Measurements from ENCODE around the gene RCC1.
"Not testable (repeated sequence)": the region's sequence is repeated elsewhere in the genome, so short reads cannot be mapped to it uniquely, and the experiment has no call there.

Gene RCC1, protein sequence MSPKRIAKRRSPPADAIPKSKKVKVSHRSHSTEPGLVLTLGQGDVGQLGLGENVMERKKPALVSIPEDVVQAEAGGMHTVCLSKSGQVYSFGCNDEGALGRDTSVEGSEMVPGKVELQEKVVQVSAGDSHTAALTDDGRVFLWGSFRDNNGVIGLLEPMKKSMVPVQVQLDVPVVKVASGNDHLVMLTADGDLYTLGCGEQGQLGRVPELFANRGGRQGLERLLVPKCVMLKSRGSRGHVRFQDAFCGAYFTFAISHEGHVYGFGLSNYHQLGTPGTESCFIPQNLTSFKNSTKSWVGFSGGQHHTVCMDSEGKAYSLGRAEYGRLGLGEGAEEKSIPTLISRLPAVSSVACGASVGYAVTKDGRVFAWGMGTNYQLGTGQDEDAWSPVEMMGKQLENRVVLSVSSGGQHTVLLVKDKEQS

DNA sequence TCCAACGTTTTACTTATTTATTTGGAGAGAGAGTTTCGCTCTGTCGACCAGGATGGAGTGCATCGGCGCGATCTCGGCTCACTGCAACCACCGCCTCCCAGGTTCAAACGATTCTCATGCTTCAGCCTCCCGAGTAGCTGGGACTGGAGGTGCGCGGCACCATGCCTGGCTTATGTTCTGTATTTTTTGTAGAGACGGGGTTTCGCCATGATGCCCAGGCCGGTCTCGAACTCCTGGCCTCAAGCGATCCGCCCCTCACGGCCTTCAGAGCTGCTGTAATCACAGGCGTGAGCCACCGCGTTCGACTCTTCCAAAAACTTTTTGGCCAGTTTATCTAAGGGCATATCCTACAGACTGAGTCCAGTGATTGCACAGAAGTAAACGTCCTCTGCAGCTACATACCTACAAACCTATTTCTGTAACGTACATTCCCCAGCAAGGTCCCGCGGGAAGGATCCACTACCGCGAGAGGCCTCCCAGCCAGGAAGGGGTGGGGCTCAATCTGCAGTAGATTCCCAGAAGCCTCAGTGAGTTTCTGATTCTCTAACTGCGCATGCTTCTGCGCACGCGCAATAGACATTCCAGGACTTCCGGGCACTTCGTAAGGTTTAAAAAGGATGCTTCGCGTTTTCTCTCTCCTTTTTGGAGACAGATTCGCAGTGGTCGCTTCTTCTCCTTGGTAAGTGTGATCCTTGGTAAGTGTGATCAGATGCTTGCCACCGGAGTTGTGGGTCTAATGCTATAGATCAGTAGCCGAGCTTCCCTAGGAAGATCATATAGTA, at the start of gene RCC1:
TSS of gene RCC1 (plus strand) at position 638 of the 782 bp plus-strand sequence. CDS start 23,824 bp downstream, outside the sequence.
- peak; percentile 98 for DNase-seq (ENCODE audit: low read depth)

DNA sequence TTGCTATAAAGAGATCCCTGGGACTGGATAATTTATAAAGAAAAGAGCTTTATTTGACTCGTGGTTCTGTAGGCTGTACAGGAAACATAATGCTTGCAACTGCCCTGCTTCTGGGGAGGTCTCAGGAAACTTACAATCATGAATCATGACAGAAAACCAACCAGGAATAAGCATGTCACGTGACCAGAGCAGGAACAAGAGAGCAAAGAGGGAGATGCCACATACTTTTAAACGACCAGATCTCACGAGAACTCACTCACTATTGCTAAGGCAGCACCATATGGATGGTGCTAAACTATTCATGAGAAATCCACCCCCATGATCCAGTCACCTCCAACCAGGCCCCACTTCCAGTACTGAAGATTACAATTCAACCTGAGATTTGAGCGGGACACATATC, 49.8 kb upstream of the RCC1 start:
- peak; percentile 89 for DNase-seq (ENCODE audit: low read depth)

DNA sequence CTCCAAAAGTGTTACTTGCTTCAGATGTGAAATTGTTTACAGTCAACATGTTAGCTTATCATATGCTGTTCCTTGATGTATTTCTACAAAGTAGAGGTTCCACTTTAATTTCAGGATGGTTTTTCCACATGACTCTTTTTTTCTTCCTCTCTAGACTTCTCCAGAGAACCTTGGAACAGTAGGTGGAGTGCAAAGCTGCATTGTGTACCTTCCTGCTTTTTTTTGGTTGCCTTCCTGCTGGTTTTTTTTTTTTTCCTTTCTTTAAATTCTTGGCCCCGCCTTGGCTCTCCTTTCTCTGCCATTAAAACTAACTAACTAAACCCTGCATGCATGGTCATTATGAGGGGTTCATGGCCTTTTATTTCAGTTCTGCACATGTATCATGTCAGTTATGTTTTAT, 48.2 kb upstream of the RCC1 start:
- DNase-seq (ENCODE audit: low read depth) = no peak

DNA sequence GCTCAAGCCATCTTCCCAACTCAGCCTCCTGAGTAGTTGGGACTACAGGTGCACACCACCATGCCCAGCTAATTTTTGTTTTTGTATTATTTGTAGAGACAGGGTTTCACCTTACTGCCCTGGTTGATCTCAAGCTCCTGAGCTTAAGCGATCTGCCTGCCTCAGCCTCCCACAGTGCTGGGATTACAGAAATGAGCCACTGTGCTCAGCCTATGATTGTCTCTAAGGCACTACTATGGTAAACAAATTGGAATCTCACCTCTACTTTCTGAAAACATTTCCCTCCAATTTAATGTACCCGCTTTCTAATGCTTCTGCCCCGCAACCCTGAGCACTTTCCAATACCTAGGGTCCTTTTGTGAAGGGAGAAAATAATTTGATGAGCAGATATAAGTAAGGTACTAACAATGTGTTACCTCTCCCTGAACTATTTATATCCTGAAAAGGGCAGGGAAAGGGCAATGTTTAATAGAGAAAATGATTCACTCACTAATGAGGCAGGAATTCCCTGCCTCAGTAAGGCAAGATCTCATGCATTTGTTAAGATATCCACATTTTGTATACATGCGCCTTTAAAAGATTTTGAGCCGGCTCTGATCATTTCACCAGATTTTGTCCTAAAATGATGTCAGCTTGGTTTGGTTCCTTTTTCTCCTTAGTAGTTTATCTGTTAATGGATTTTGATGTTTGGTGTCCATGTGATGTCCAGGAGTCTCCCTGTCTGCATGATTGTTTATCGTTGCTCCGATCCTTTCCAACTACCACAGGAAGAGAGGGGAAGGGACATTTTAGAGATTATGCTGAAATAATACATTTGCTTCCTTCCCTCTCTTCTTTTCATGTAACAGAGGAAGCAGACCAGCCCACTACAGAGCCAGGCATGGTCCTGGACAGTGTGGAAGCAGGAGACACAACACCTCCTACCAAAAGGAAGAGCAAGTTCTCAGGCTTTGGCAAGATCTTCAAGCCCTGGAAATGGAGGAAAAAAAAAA, 47.3 kb upstream of the RCC1 start:
- DNase-seq (ENCODE audit: low read depth) = no peak

DNA sequence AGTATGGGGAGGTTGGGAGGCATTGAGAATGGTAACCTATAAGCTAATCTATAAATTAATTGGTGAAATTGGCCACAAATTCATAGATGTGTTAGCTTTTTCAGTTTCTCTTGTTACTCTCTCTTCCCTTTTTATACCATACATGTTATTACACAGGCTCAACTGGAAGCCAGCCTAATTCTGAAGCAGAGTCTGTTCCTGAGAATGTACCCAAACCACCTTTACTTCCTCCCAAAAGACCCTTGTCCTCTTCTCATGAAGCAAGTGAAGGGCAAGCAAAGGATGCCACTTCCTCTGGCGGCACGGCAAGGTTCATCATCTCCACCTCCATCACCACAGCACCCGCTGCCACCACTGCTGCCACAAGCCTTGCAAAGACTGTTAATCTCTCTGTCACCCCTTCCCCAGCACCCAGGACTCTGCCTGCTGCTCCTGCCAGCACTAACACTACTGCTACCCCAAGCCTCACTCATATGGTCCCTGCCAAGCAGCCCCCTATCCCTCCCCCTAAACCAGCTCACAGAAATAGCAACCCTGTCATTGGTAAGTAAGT, 39.5 kb upstream of the RCC1 start:
- no peak for DNase-seq (ENCODE audit: low read depth)

DNA sequence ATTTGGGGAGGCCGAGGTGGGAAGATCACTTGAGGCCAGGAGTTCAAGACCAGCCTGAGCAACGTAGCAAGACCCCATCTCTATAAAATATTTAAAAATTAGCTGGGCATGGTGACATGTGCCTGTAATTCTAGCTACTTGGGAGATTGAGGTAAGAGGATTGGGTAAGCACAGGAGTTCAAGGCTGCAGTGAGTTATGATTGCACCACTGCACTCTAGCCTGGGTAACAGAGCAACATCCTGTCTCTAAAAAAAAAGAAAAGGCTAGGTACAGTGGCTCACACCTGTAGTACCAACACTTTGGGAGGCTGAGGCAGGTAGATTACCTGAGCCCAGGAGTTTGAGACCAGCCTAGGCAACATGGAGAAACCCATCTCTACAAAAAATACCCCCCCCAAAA, 35.7 kb upstream of the RCC1 start:
- peak; percentile 23 for DNase-seq (ENCODE audit: low read depth)

DNA sequence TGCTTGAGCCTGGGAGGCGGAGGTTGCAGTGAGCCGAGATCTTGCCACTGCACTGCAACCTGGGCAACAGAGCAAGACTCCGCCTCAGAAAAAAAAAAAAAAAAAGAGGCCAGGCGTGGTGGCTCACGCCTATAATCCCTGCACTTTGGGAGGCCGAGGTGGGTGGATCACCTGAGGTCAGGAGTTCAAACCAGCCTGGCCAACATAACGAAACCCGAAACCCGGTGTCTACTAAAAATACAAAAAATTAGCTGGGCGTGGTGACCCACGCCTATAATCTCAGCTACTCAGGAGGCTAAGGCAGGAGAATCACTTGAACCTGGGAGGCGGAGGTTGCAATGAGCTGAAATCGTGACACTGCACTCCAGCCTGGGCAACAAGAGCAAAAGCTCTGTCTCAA, 26.3 kb upstream of the RCC1 start:
- not testable (repeated sequence) for DNase-seq (ENCODE audit: low read depth)

DNA sequence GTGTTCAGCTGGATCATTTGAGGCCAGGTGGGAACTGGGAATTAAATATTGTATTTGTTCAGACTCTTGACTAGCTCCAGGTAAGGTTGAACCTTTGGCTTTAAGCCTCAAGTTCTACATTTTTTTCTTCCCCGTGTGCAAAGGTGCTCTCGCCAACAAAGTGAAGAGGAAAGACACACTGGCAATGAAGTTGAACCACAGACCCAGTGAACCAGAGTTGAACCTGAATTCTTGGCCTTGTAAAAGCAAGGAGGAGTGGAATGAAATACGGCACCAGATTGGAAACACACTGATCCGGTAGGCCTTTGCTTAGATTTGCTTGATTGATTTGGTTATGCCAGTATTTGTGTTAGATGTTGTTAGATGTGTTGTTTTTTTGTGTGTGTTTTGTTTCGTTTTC, 25.5 kb upstream of the RCC1 start:
- DNase-seq (ENCODE audit: low read depth) = no peak

DNA sequence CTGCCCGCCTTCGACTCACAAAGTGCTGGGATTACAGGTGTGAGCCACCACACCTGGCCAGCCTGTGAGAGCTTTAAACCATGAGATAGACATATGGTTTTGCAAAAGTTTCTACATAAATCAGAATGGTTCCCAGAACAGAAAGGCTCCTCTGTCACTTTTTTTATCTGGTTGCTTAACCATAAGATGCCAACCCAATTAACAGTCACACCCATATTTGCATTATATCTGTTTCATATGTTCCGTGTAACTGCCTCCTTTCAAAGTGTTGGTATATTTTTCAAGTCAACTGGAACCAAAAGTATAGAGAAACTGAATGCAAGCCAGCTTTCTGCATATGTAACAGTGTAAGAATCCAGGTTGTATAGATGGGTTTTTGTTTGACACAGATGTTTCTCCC, 23.7 kb upstream of the RCC1 start:
- DNase-seq (ENCODE audit: low read depth) = no peak

DNA sequence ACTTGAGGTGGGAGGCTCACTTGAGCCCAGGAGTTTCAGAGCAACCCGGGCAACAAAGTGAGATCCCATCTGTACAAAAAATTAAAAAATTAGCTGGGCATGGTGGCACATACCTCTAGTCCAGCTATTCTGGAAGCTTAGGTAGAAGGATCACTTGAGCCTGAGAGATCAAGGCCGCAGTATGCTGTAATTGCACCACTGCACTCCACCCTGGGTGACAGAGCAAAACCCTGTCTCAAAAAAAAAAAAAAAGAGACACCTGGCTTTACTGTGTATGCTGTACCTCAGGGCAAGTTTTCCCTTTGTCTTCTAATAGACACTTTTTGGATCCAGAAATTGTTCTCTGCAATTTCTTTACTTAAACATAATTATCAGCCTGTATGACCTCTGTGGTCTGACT, 23.1 kb upstream of the RCC1 start:
- DNase-seq (ENCODE audit: low read depth) = no peak

DNA sequence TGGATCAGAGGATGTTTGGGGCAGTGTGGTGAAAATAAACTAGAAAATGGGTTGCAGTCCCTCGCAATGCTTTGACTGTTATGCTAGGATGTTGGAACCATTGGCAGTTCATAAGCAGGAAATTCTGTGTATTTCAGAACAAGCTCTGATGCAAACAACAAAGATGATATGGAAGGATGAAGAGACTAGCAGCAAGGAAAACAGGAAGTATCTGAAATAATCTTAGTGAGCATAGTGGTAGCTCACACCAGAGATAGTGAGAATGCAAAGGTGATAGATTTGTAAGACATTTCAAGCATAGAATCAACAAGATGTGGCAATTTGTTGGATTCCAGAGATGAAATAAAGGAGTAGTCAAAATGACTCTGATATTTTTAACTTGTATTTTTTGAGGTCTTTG, 11.1 kb upstream of the RCC1 start:
- no peak for DNase-seq (ENCODE audit: low read depth)

DNA sequence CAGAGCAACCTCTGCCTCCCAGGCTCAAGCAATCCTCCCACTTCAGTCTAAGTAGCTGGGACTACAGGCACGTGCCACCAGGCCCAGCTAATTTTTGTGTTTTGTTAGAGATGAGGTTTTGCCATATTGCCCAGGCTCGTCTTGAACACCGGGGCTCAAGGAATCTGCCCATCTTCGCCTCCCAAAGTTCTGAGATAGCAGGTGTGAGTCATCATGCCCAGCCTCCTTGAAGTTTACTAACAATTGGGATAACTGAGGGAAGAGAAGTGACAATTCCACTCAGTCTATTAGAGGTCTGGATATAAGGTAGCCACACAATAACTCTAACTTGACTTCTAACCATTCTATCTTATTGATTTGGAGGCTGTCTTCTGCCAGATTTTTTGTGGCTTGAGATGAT, 6.3 kb upstream of the RCC1 start:
- DNase-seq (ENCODE audit: low read depth) = no peak

DNA sequence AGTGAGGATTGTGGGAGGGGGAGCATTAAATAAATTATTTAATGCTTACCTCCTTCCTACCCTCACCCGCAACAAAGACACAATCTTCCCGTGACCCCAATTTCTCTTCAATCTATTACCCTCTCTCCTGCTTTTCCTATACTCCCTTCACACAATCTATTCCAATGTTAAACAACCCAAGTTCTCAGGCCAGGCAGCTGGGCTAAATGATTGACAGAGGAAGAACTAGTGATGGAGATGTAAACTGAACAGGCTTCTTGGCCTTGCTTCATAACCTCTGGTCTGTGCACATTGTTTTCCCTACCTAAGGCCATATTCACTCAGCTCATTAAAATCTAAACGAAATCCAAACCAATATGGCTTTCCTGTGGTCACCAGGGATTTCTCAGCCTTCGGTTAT, 3.9 kb upstream of the RCC1 start:
- DNase-seq (ENCODE audit: low read depth) = no peak

DNA sequence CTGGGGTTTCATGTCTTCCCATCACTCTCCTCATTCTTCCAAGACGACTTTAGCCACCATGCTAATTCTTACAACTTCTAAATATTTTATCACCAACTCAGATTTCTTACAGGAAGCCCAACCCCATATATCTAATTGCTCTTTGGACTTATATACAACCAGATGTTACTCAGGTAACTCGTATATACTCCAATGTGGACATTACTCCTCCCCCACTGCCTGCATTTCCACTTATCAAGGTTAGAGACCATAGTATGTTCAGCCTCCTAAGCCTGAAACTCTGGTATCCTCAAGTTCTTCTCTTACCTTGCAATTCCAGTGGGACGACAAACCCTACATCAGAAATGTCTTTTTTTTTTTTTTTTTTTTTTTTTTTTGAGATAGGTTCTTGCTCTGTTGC, 2.7 kb upstream of the RCC1 start:
- no peak for DNase-seq (ENCODE audit: low read depth)

DNA sequence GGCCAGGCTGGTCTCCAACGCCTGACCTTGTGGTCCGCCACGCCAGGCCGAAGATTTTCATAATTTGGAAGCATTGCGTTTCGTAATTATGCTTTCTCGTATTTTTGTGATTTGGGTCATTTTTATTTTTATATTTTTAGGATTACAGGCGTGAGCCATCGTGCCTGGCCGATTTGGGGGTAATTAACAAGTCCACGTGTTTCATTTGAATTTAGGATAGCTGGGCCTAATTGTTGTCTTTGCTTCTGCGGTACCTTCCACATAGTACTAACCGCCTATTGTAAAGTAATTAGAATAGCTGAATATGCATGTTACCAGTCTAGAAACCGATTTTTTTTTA, 1.0 kb downstream of the RCC1 start:
- DNase-seq (ENCODE audit: low read depth) = no peak

DNA sequence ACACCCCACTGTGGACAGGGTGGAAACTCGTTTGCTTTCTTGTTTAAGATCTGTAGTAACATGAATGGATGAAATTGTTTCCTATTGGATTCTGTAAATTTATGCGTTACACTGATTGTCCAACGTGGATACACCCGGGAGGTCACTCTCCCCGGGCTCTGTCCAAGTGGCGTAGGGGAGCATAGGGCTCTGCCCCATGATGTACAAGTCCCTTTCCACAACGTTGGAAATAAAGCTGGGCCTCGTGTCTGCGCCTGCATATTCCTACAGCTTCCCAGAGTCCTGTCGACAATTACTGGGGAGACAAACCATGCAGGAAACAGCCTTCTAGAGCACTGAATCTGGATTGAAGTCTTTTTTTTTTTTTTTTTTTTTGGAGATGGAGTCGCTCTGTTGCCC, 1.4 kb downstream of the RCC1 start:
- DNase-seq (ENCODE audit: low read depth) = no peak

DNA sequence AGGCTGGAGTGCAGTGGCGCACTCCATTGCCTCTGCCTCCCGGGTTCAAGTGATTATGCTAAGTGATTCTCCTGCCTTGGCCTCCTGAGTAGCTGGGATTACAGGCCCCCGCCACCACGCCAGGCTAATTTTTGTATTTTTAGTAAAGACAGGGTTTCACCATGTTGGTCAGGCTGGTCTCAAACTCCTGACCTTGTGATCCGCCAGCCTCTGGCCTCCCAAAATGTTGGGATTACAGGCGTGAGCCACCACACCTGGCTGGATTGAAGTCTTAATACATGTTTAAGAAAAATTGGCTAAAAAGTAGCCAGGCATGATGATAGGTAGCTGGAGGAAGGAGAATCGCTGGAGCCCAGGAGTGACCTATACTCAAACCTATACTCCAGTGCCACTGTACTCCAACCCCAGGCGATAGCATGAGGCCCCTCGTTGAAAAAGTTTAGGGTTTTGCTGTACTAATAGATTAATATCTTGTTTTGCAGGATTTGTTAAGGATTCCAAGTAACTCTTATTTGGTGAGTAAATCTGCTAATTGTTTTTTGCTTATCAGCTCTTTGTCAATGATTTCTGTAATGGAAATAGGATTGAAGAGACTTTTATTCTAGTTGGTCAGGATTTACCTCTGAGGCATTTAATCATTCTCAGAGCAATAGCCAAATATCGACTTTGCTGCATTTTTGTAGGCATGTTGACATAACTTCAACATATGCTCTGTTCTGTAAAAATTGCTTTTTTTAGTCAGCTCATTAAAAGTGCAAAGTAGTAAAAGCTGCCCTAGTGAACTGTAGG, 2.0 kb downstream of the RCC1 start:
- no peak for DNase-seq (ENCODE audit: low read depth)

DNA sequence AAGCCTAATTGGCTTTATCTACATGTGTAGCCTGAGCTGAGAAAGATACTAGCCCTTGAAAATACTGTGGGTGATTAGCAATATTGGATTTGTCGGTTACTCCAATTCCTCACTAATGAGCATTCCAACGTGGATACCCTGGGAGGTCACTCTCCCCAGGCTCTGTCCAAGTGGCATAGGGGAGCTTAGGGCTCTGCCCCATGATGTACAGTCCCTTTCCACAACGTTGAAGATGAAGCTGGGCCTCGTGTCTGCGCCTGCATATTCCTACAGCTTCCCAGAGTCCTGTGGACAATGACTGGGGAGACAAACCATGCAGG, 2.6 kb downstream of the RCC1 start:
- no peak for DNase-seq (ENCODE audit: low read depth)

DNA sequence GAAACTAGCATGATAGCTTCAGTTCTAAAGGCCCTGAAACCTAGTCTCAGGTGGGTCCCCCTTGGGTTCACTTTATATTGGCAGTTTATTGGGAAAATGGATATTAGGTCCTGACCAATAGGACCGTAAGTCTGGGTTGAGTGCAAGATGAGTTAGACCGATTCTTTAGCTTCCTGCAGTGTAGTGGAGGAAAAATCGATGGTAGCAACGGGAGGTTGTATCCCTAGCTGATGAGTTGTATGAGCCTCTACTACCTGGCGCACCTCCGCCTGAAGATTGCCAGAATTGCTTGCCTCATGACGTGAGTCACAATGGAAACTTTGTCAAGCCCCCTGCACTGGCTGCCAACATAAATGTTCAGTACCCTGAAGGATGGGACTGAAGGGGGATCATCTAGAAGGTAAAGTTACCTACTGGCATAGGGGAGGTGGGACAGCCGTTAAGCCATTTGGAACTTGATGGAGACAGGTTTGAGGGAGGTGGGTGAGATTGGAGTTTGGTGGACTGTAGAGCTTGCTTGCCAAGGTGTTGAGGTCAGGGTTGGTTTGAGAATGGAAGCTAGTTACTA, 3.9 kb downstream of the RCC1 start:
- DNase-seq (ENCODE audit: low read depth) = peak; percentile 22

DNA sequence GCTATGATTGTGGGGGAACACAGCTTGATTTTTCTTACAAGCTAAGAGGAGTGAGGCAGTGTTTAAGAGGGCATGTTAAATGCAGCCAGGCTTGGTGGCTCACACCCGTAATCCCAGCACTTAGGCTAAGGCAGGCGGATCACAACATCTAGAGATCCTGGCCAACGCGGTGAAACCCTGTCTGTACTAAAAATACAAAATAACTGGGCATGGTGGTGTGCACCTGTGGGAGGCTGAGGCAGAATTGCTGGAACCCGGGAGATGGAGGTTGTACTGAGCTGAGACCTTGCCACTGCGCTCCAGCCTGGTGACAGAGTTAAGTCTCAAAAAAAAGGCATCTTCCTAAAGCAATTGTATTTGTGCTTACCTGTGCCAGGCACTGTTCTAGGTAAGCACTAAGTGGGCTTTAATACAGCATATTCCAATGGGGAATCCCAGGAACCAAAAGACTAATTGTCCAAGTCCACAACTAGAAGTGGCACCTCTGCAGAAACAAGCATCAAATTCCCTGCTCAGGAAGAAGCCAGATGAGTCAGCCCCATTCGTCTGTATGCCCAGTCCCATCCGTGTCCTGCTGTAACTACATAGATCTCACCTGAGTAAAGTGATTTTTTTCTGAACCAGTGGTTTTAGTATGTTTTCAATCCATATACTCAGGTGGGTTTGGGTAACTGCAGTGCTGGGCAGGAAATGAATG, 4.6 kb downstream of the RCC1 start:
- DNase-seq (ENCODE audit: low read depth) = peak; percentile 48

Data from iris pigment epithelial cell (primary cell).